IMR-90 (cell line): ENCODE data around the gene SLC6A6. TPM values are rescaled to one million over a fixed set of nuclear protein-coding genes. Genes with fewer than 3 reads are reported as not detected.

Experiments
- ATAC-seq: fragments of 200-7000 bp; cut with Tn5 transposase; 2 replicates; pipeline ENCODE4 v1.9.1; 2020; ENCODE audit warnings: low read depth, mild to moderate bottlenecking, moderate library complexity
- BruUV-seq: library from RNA; stranded (reverse); fragments of 400-500 nt; replicated peaks from 2 replicates; lab custom pipeline; 2021; lab: Mats Ljungman, UMichigan
- CTCF ChIA-PET: fragments of 300-600 bp; formaldehyde crosslinking; extraction: SDS; loops from one replicate; lab custom pipeline; 2021; ENCODE audit warnings: antibody characterized with exemption; lab: Yijun Ruan, JAX
- POLR2A ChIA-PET: fragments of 300-600 bp; sonication (Branson Sonifier 250); formaldehyde crosslinking; loops from one replicate; lab custom pipeline; 2022; ENCODE audit warnings: antibody characterized with exemption; ENCODE audit not compliant: unreplicated experiment; lab: Charles Lee
- DNase-seq: peaks from one replicate; pipeline ENCODE4 v3.0.0; 2013
- H2AFZ ChIP-seq: replicated peaks from 2 replicates; pipeline ENCODE3; 2013; ENCODE audit warnings: low read length, mild to moderate bottlenecking; ENCODE audit not compliant: poor library complexity
- H2AK5ac ChIP-seq: 2 replicates; pipeline ENCODE4 v1.6.1; 2013; ENCODE audit warnings: low read depth, low read length, inconsistent platforms
- H2AK9ac ChIP-seq: replicated peaks from 2 replicates; pipeline ENCODE3; 2013; ENCODE audit warnings: mild to moderate bottlenecking, low read depth, low read length, moderate library complexity; ENCODE audit not compliant: poor library complexity
- H2BK120ac ChIP-seq: 2 replicates; pipeline ENCODE4 v1.6.1; 2013; ENCODE audit warnings: low read depth, low read length, inconsistent platforms
- H2BK15ac ChIP-seq: 3 replicates; pipeline ENCODE4 v1.6.1; 2013; ENCODE audit warnings: low read depth, low read length, inconsistent platforms
- H2BK20ac ChIP-seq: 2 replicates; pipeline ENCODE4 v1.6.1; 2013; ENCODE audit warnings: low read depth, mild to moderate bottlenecking, inconsistent platforms, low read length, moderate library complexity
- H2BK5ac ChIP-seq: 2 replicates; pipeline ENCODE4 v1.6.1; 2013; ENCODE audit warnings: mild to moderate bottlenecking, low read depth, low read length, inconsistent platforms; ENCODE audit not compliant: poor library complexity, severe bottlenecking
- H3K14ac ChIP-seq: replicated peaks from 2 replicates; pipeline ENCODE4 v1.6.1; 2013; ENCODE audit warnings: low read depth, low read length, inconsistent platforms
- H3K18ac ChIP-seq: 2 replicates; pipeline ENCODE4 v1.6.1; 2013; ENCODE audit warnings: low read depth, low read length, control low read depth
- H3K23ac ChIP-seq: 2 replicates; pipeline ENCODE4 v1.6.1; 2013; ENCODE audit warnings: low read depth, low read length, inconsistent platforms
- H3K27ac ChIP-seq: 2 replicates; pipeline ENCODE4 v1.5.1; 2013; ENCODE audit warnings: mild to moderate bottlenecking, control low read depth, low read length; ENCODE audit not compliant: insufficient read depth
- H3K27me3 ChIP-seq: 2 replicates; pipeline ENCODE4 v1.6.1; 2013; ENCODE audit warnings: low read length; ENCODE audit not compliant: control insufficient read depth, insufficient read depth
- H3K36me3 ChIP-seq: 2 replicates; pipeline ENCODE4 v1.6.1; 2013; ENCODE audit warnings: low read length, mixed read lengths; ENCODE audit not compliant: control insufficient read depth, insufficient read depth
- H3K4ac ChIP-seq: 2 replicates; pipeline ENCODE4 v1.6.1; 2013; ENCODE audit warnings: low read depth, low read length, inconsistent platforms
- H3K4me1 ChIP-seq: 2 replicates; pipeline ENCODE4 v1.6.1; 2013; ENCODE audit warnings: low read length, mixed read lengths; ENCODE audit not compliant: control insufficient read depth, insufficient read depth
- H3K4me2 ChIP-seq: 2 replicates; pipeline ENCODE4 v1.6.1; 2013; ENCODE audit warnings: low read depth, mild to moderate bottlenecking, control low read depth, low read length, moderate library complexity
- H3K4me3 ChIP-seq: 2 replicates; pipeline ENCODE4 v1.5.1; 2013; ENCODE audit warnings: low read depth, mild to moderate bottlenecking, control low read depth, low read length, moderate library complexity; ENCODE audit not compliant: insufficient read depth
- H3K56ac ChIP-seq: 2 replicates; pipeline ENCODE4 v1.6.1; 2013; ENCODE audit warnings: low read length, inconsistent platforms; ENCODE audit not compliant: insufficient read depth; ENCODE audit errors: extremely low read depth
- H3K79me1 ChIP-seq, 2 experiments: 2 replicates each; pipeline ENCODE4 v1.6.1; 2013; ENCODE audit warnings: low read length in 2 of 2, inconsistent platforms in 1 of 2, low read depth in 1 of 2
- H3K9ac ChIP-seq: 2 replicates; pipeline ENCODE4 v1.6.1; 2013; ENCODE audit warnings: low read depth, low read length, control low read depth
- H3K9me1 ChIP-seq: 2 replicates; pipeline ENCODE4 v1.6.1; 2013; ENCODE audit warnings: low read length, inconsistent platforms; ENCODE audit not compliant: insufficient read depth
- H3K9me3 ChIP-seq: 2 replicates; pipeline ENCODE4 v1.6.1; 2013; ENCODE audit warnings: low read length; ENCODE audit not compliant: control insufficient read depth, insufficient read depth
- H4K20me1 ChIP-seq: 2 replicates; pipeline ENCODE4 v1.6.1; 2013; ENCODE audit warnings: low read length, inconsistent platforms; ENCODE audit not compliant: insufficient read depth
- H4K5ac ChIP-seq: 2 replicates; pipeline ENCODE4 v1.6.1; 2013; ENCODE audit warnings: mild to moderate bottlenecking, low read depth, low read length, control low read depth
- H4K8ac ChIP-seq, 2 experiments: 2 replicates each; pipeline ENCODE4 v1.6.1; 2013; ENCODE audit warnings: low read depth in 2 of 2, low read length in 2 of 2, control low read depth in 1 of 2, inconsistent platforms in 1 of 2
- H4K91ac ChIP-seq: 2 replicates; pipeline ENCODE4 v1.6.1; 2013; ENCODE audit warnings: low read depth, low read length, inconsistent platforms; ENCODE audit not compliant: insufficient read depth
- BHLHE40 ChIP-seq: fragments of 150-350 bp; IDR thresholded peaks from 2 replicates; pipeline ENCODE4 v1.6.1; 2016; ENCODE audit warnings: mild to moderate bottlenecking, low read depth, low read length
- CHD1 ChIP-seq: IDR thresholded peaks from 2 replicates; pipeline ENCODE4 v1.6.1; 2012; ENCODE audit warnings: low read depth, low read length, improper control_type of control experiment
- FOS ChIP-seq: fragments of 150-350 bp; IDR thresholded peaks from 2 replicates; pipeline ENCODE4 v1.6.1; 2016; ENCODE audit warnings: low read depth, low read length
- NFE2L2 ChIP-seq: fragments of 150-350 bp; IDR thresholded peaks from 2 replicates; pipeline ENCODE4 v1.6.1; 2016; ENCODE audit warnings: low read depth, mild to moderate bottlenecking, low read length
- RCOR1 ChIP-seq: IDR thresholded peaks from 2 replicates; pipeline ENCODE4 v1.6.1; 2012; ENCODE audit warnings: mild to moderate bottlenecking, low read length, improper control_type of control experiment; ENCODE audit not compliant: insufficient replicate concordance
- WGBS, 2 experiments: methylation state at CpG; one replicate each; pipeline versions ENCODE4 v1.1.5 to v1.1.7; 2013; ENCODE audit warnings: missing lambda C conversion rate in 2 of 2; ENCODE audit not compliant: insufficient read length in 1 of 2; ENCODE audit errors: extremely low coverage in 2 of 2; 5-methylcytosine and 5-hydroxymethylcytosine counted together
- dilution Hi-C: fragments of 300-500 bp; cut with HindIII; formaldehyde crosslinking; loops from one replicate; pipeline ENCODE4 v1.14.3; 2018; ENCODE audit warnings: low sequenced_read_pairs; ENCODE audit not compliant: unreplicated experiment
- in situ Hi-C: fragments of 300-500 bp; cut with MboI; formaldehyde crosslinking; loops from 3 replicates; pipeline ENCODE4 v1.14.3; 2019; ENCODE audit warnings: low sequenced_read_pairs, inconsistent platforms, mixed read lengths
- intact Hi-C: fragments of 100-400 bp; cut with micrococcal nuclease; formaldehyde crosslinking; loops from 2 replicates; pipeline ENCODE4 v1.10.0; 2022
- polyA plus RNA-seq, 3 experiments: library from polyadenylated mRNA; depleted of rRNA; stranded (reverse); fragments of >200 nt; gene quantifications; 2 replicates each; pipeline ENCODE4 v1.2.3, GENCODE V29; 2012; ENCODE audit warnings: low replicate concordance in 1 of 3
- total RNA-seq: library from RNA; depleted of rRNA; stranded (reverse); fragments of >200 nt; gene quantifications from 2 replicates; pipeline ENCODE4 v1.2.3, GENCODE V29; 2012
- TF ChIP-seq, protein P1 (sequence below): conservative IDR thresholded peaks from 2 replicates; pipeline ENCODE4 v1.5.1; 2012; ENCODE audit warnings: mild to moderate bottlenecking, low read depth, low read length, improper control_type of control experiment

Gene SLC6A6
- total and polyA plus RNA-seq, 2 of the 4 experiments (the other 2 are of a cell fraction): 29.9 to 39.4 TPM

DNA sequence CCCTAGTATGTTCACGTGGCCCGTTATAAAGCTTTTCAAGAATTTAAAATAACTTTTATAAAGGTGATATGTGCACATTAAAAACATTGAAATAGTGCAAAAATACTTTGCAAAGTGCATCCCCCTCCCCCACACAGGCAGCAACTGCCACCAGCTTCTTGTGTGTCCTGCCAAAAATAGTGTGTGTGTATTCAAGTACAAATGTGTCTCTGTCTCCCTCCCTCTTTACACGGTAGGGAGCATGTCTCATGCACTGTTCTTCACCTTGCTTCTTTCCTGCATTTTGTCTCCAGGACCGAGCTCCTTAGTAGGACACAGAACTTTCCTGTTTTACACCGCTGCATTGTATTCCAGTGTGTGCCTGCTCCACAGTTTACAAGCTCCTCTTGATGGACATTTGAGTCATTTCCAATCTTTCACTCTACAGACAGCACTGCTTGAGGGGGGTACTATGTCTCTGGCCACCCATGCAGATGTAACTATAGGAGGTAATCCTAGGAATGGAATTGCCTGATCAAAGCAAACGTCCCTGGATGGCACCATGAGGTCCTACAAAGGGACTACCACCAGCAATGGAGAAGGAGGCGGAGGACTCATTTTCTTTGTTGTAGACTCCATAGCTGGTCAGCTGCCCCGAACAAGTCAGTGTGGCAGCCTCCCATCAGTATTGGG, 52.4 kb downstream of the SLC6A6 start (continued):
- TF ChIP-seq CHD1 (no peak), RCOR1 (no peak)

DNA sequence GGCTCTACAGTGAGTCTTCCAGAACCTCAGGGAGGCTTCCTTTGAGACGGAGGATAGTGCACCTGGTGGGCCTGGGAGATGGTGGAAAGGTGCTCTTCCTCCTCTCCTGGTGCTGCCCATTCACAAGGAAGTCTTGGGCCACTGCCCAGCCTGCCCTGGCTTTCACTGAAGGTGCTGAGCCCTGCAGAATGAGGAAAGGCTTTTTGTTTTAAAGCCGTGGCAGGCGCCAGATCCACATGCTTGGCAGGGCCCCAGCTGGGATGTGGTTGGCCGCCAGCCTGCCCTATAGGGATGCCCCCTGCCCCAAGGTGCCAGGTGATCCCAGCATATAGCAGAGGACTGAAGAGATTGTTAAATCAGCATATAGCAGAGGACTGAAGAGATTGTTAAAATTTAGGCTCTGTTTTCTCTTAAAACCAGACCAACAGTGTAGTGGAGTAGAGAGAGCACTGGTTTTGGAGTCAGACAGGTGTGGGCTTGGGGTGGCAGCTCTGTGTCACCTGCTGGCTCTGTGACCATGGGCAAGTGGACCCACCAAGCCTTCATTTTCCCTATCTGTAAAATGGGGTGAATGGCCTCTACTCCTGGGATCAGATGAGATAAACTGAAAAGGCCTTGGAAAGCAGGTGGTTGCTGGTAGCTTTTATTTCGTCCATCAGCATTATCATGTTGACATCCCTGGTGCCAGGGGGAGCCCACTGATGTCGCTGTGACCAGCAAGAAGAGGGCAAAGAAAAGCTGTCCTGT, 53.3 kb downstream of the SLC6A6 start:
- peaks cover 5 to 34% of the 10 kb centered on the region in 2 experiments; a peak in 3 of 4 replicates for H3K79me1 ChIP-seq
- TF ChIP-seq, protein P1, sequence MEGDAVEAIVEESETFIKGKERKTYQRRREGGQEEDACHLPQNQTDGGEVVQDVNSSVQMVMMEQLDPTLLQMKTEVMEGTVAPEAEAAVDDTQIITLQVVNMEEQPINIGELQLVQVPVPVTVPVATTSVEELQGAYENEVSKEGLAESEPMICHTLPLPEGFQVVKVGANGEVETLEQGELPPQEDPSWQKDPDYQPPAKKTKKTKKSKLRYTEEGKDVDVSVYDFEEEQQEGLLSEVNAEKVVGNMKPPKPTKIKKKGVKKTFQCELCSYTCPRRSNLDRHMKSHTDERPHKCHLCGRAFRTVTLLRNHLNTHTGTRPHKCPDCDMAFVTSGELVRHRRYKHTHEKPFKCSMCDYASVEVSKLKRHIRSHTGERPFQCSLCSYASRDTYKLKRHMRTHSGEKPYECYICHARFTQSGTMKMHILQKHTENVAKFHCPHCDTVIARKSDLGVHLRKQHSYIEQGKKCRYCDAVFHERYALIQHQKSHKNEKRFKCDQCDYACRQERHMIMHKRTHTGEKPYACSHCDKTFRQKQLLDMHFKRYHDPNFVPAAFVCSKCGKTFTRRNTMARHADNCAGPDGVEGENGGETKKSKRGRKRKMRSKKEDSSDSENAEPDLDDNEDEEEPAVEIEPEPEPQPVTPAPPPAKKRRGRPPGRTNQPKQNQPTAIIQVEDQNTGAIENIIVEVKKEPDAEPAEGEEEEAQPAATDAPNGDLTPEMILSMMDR: no peak
- TF ChIP-seq NFE2L2 (no peak), FOS (no peak), RCOR1 (no peak), BHLHE40 (no peak), CHD1 (no peak)
- no peak overlapping the region for H3K4ac ChIP-seq
- H2AFZ ChIP-seq: no peak overlapping the region
- H4K8ac ChIP-seq: no peak overlapping the region
- no peak for ATAC-seq
- H3K14ac ChIP-seq: no peak overlapping the region
- H2AK9ac ChIP-seq: no peak overlapping the region
- CTCF ChIA-PET: no interaction called here
- no peaks in the 10 kb centered on the region for H3K27me3 ChIP-seq
- peak overlapping the region; percentile 13; the same call in 1 of the 3 replicates for H2BK15ac ChIP-seq
- H3K4me3 ChIP-seq: no peak overlapping the region
- dilution Hi-C loops (no loop called here), in situ Hi-C loops (no loop called here), intact Hi-C loops (no loop called here)
- no peak overlapping the region for H3K56ac ChIP-seq
- H3K4me1 ChIP-seq: peaks cover 26% of the 10 kb centered on the region
- no peak for DNase-seq
- no peak overlapping the region for H3K18ac ChIP-seq
- H3K9ac ChIP-seq: no peak overlapping the region
- 86% methylated on average over 4 of the region's 6 CpGs; no CpG with 5 or more reads in 1 of the 2 experiments for WGBS, 2 experiments
- H3K9me1 ChIP-seq: peaks cover 36% of the 10 kb centered on the region
- peaks cover 4% of the 10 kb centered on the region; the same call in 1 of the 2 replicates for H4K20me1 ChIP-seq
- no peak overlapping the region for H3K4me2 ChIP-seq
- peaks cover 28% of the 10 kb centered on the region; the same call in 1 of the 2 replicates for H3K36me3 ChIP-seq
- H2BK120ac ChIP-seq: no peak overlapping the region
- no peak overlapping the region for H2BK20ac ChIP-seq
- H3K23ac ChIP-seq: no peak overlapping the region
- H2AK5ac ChIP-seq: no peak overlapping the region; the same call in 1 of the 2 replicates
- no TSS peak for BruUV-seq
- no peak overlapping the region for H4K5ac ChIP-seq
- no peak overlapping the region for H3K27ac ChIP-seq
- POLR2A ChIA-PET: no interaction called here
- H3K9me3 ChIP-seq: no peaks in the 10 kb centered on the region
- H2BK5ac ChIP-seq: no peak overlapping the region
- no peak overlapping the region; the same call in 1 of the 2 replicates for H4K91ac ChIP-seq
